Heart right ventricle (tissue), 16 donors: ENCODE results near the gene ZNF367. TPM values are rescaled to one million over a fixed set of nuclear protein-coding genes. Genes with fewer than 3 reads are reported as not detected.

Experiments
- ATAC-seq, 8 donors: fragments of 200-7000 bp; cut with Tn5 transposase; one replicate each; pipeline ENCODE4 v1.9.1; 2020; ENCODE audit warnings: mild to moderate bottlenecking in 8 of 8, moderate library complexity in 8 of 8, moderate number of reproducible peaks in 1 of 8
- DNase-seq, 2 donors: peaks; one replicate each; pipeline ENCODE4 v3.0.0-alpha.2; 2020
- H3K27ac ChIP-seq, 10 donors: fragments of 200-600 bp; sonication (generic) in 2 of 10; one replicate each; pipeline versions ENCODE4 v1.5.0 to v1.8.0; 2020 to 2022; ENCODE audit warnings: mild to moderate bottlenecking in 3 of 10
- H3K27me3 ChIP-seq, 7 donors: fragments of 200-600 bp; one replicate each; pipeline ENCODE4 v1.8.0; 2021 to 2022; ENCODE audit warnings: mild to moderate bottlenecking in 2 of 7
- H3K36me3 ChIP-seq, 9 donors: fragments of 200-600 bp; sonication (generic) in 1 of 9; one replicate each; pipeline versions ENCODE4 v1.5.0 to v1.8.0; 2020 to 2022; ENCODE audit warnings: mild to moderate bottlenecking in 2 of 9
- H3K4me1 ChIP-seq, 9 donors: fragments of 200-600 bp; sonication (generic) in 1 of 9; one replicate each; pipeline versions ENCODE4 v1.5.0 to v1.8.0; 2020 to 2022; ENCODE audit warnings: mild to moderate bottlenecking in 4 of 9
- H3K4me3 ChIP-seq, 10 donors: fragments of 200-600 bp; sonication (generic) in 2 of 10; one replicate each; pipeline versions ENCODE4 v1.5.0 to v1.8.0; 2020 to 2022; ENCODE audit warnings: mild to moderate bottlenecking in 7 of 10, moderate library complexity in 2 of 10
- H3K9me3 ChIP-seq, 11 donors: fragments of 200-600 bp in 10 of 11; sonication (generic) in 2 of 11; one replicate each; pipeline versions ENCODE4 v1.5.0 to v1.8.0; 2013 to 2022; ENCODE audit warnings: mild to moderate bottlenecking in 2 of 11, control low read depth in 1 of 11, moderate library complexity in 1 of 11
- CTCF ChIP-seq, 9 donors: fragments of 200-600 bp; sonication (generic) in 2 of 9; IDR thresholded peaks; one replicate each; pipeline versions ENCODE4 v1.5.0 to v1.8.0; 2021 to 2022; ENCODE audit warnings: antibody characterized with exemption in 9 of 9, mild to moderate bottlenecking in 5 of 9, moderate library complexity in 1 of 9
- WGBS, 2 donors: extraction: QIAGEN DNeasy Blood & Tissue Kit; methylation state at CpG; one replicate each; pipeline ENCODE4 v1.1.7; 2013; ENCODE audit warnings: inconsistent platforms in 1 of 2; 5-methylcytosine and 5-hydroxymethylcytosine counted together
- intact Hi-C, 10 donors: fragments of 100-400 bp; cut with DNase I; formaldehyde crosslinking; loops; one replicate each; pipeline versions ENCODE4 v1.11.1 to v1.14.2; 2022
- polyA plus RNA-seq, 2 donors: library from polyadenylated mRNA; stranded (reverse); fragments of 200-250 nt; gene quantifications; one replicate each; pipeline ENCODE4 v1.2.3, GENCODE V29; 2013
- total RNA-seq, 10 donors: library from RNA; stranded (reverse); fragmentation: NEBNext Ultra II Directional in 3 of 10; extraction: Animal tissue kit (Norgen Biotek cat#: 25700) in 3 of 10; gene quantifications; one replicate each; pipeline versions ENCODE4 v1.2.1 to v1.2.4, GENCODE V29; 2021 to 2023
- donor health status: Arrhythmogenic right ventricular cardiomyopathy.
- donor health status: ischemic (EF 13 %, LVEDD 7.1; RV severe dilation, severe dysfunction).
- donor health status: healthy with polysubstance abuse.
- donor health status: DM: no; HTN: yes; CAD: no.
- donor health status: DM: no; HTN: no; CAD: no.
- donor health status: ischemic (EF 25% LVEDD 6.9; RV normal size, moderate dysfunction).
- donor health status: ischemic (EF 25% LVEDD 5.7; RV mildly dilated, moderate dysfunction).
- donor health status: healthy.
- donor health status: DM: yes; HTN: yes; CAD: no.
- donor health status: Ischemic cardiomyopathy.
- donor health status: ischemic (EF 35%, LVEDD 5.7; RV mildly dilated, moderate dysfunction).
- donor health status: nonischemic (EF 11% LVEDD 7.7; RV severe dilation, severe dysfunction).
- donor health status: DM: yes; HTN: yes; CAD: no.
- donor health status: PGD.
- donor health status: ischemic (EF 29% LVEDD 5.4; RV normal size, mild dysfunction).
- donor health status: nonischemic (EF 23%, LVEDD 6.1; RV moderate dilation, normal function).

Gene ZNF367
- total and polyA plus RNA-seq, 12 donors = 1.2 to 6.4 (median 3.8) TPM

DNA sequence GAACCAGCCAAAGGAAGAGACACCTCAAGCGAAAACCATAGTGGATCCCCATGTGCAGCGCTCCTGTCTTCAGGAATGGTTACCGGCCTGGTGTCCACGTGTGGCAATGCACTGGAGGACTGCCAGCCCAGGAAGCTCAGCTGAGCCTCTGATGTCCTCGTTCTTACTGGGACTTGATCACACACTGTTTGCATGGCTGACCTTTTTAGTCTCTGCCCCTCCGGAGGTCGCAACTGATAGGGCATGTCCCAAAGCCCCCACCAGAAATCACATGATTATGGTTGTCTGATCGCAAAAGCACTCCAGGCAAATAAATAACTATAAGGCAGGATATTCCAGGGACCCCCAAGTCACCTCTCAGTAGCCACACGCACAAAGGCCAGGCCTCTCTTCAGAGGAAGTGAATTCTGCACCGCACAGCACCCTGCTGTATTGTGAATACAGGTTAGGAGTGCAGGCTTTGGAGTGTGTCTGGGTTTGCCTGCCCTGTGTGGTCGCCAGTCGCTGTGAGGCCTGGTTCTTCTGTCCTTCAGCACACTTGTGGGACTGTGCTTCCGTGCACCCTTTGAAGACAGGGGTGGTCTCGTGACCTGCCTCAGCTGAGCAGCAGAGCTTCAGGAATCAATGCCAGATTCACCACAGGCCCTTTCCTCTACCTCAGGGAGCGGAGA is 18.4 kb upstream of the ZNF367 start:
- Histone ChIP-seq H3K36me3 (no peaks in the 10 kb centered on the region), H3K9me3 (peaks cover 0 to 5% (median 0%) of the 10 kb centered on the region in 11 donors), H3K4me1 (no peaks in the 10 kb centered on the region), H3K4me3 (no peak overlapping the region), H3K27ac (no peak overlapping the region), H3K27me3 (no peaks in the 10 kb centered on the region)
- ATAC-seq (peak in 1 of 8 donors; percentile 20), DNase-seq (no peak)
- TF ChIP-seq CTCF (IDR thresholded peaks at IDR 0.05) = no peak
- 84 to 87% methylated on average over 15 of the region's 15 CpGs for WGBS, 2 donors
- intact Hi-C loops = no loop called here

GRCh38 chr9:96436063-96436455 is 17.9 kb upstream of the ZNF367 start:
- no peak for ATAC-seq
- TF ChIP-seq CTCF (IDR thresholded peaks at IDR 0.05) = no peak
- WGBS, 2 donors = 82 to 84% methylated on average over 2 of the region's 2 CpGs

GRCh38 chr9:96435345-96435744 is 17.2 kb upstream of the ZNF367 start:
- intact Hi-C loops = no loop called here
- no peak for DNase-seq
- H3K9me3 ChIP-seq = peaks cover 0 to 5% (median 0%) of the 10 kb centered on the region in 11 donors
- H3K27me3 ChIP-seq = no peaks in the 10 kb centered on the region
- no peak overlapping the region for H3K27ac ChIP-seq
- H3K4me1 ChIP-seq = no peaks in the 10 kb centered on the region
- no peak for ATAC-seq
- H3K4me3 ChIP-seq = no peak overlapping the region
- 97 to 99% methylated on average over 4 of the region's 4 CpGs for WGBS, 2 donors
- TF ChIP-seq CTCF (IDR thresholded peaks at IDR 0.05) = no peak
- H3K36me3 ChIP-seq = no peaks in the 10 kb centered on the region

More at GRCh38 chr9:96436063-96436455, 17.9 kb upstream of the ZNF367 start:
- H3K27me3 ChIP-seq = no peaks in the 10 kb centered on the region
- peaks cover 0 to 5% (median 0%) of the 10 kb centered on the region in 11 donors for H3K9me3 ChIP-seq
- intact Hi-C loops = no loop called here
- DNase-seq = no peak
- no peak overlapping the region for H3K27ac ChIP-seq
- H3K4me3 ChIP-seq = no peak overlapping the region
- no peaks in the 10 kb centered on the region for H3K36me3 ChIP-seq
- no peaks in the 10 kb centered on the region for H3K4me1 ChIP-seq

GRCh38 chr9:96430377-96430776 is 12.2 kb upstream of the ZNF367 start:
- H3K36me3 ChIP-seq = no peaks in the 10 kb centered on the region

More at GRCh38 chr9:96430377-96430776, 12.2 kb upstream of the ZNF367 start:
- no peaks in the 10 kb centered on the region for H3K4me1 ChIP-seq
- peaks cover 0 to 4% (median 0%) of the 10 kb centered on the region in 11 donors for H3K9me3 ChIP-seq
- TF ChIP-seq CTCF (IDR thresholded peaks at IDR 0.05) = no peak
- WGBS, 2 donors = 92 to 93% methylated on average over 2 of the region's 2 CpGs
- intact Hi-C loops = no loop called here
- H3K27ac ChIP-seq = no peak overlapping the region
- DNase-seq = no peak
- no peak for ATAC-seq
- H3K4me3 ChIP-seq = no peak overlapping the region
- no peaks in the 10 kb centered on the region for H3K27me3 ChIP-seq
